Epithelial cell of alveolus of lung (primary cell): ENCODE results near the gene DAPK2. TPM values are rescaled to one million over a fixed set of nuclear protein-coding genes. Genes with fewer than 3 reads are reported as not detected.

ENCODE experiments used
- total RNA-seq: library from RNA; depleted of rRNA; stranded (reverse); fragments of >200 nt; gene quantifications from 2 replicates; pipeline ENCODE4 v1.2.1, GENCODE V29; 2015

Gene DAPK2
- total RNA-seq: under 0.01 and 0.78 TPM in 2 replicates

GRCh38 chr15:64046421-64047153 lies at the start of gene DAPK2:
TSS of gene DAPK2 (minus strand) at chr15:64046485. CDS start at chr15:64040261, 6,224 bp downstream.

DNA sequence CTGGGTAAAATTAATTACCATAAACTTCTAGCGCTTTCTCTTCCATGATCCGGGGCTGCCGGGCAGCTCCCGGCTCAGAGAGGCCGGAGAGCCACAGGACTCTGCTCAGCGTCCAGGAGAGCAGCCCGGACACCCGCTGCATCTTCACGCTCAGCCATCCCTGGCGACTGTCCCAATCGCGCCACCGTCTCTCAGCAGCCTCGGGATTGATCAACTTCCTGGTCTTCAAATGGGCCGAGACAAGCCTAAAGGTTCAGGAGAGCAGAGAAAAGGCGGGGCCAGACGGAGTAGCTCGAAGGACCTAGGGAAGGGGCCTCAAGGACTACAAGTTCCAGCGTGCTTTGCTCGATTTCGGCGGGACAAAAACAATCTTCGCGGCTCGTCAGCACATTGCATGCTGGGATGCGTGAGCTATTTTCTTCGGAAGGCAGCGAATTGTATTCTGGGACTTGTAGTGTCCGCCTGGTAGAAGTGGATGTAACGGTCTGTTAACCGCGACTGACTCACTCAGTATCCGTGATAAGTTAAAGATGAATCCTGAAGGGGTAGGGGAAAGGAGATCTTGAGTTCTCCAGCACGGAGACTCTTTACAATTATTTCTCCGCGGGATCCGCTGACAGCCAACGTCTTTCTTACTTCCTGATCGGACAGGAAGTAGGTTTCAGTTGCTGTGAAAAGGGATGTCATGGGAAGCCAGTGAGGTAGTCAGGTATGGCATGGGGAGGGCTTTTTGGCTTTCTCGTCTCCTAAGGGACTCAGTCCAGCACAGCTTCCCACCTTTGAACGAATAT lies 47.5 kb upstream of the DAPK2 start, which contains the start of gene CIAO2A:
Gene CIAO2A (minus strand): TSS at position 212 of the 791 bp plus-strand sequence. CDS start 70 bp downstream, at position 142.

Other genes with a start within 250 kb of the DAPK2 start
- gene HERC1, start 212.5 kb downstream of the DAPK2 start, total RNA-seq: 28.4 and 38.0 TPM in 2 replicates
- 79.3 and 97.9 TPM in 2 replicates for gene CIAO2A, start 47.4 kb upstream of the DAPK2 start, total RNA-seq
- 23.3 and 41.5 TPM in 2 replicates for gene SNX1, start 49.5 kb upstream of the DAPK2 start, total RNA-seq
- 0.40 TPM in 1 of 2 replicates, not detected in the other for gene SNX22, start 105.2 kb upstream of the DAPK2 start, total RNA-seq
- 713 and 1,049 TPM in 2 replicates for gene PPIB, start 116.5 kb upstream of the DAPK2 start, total RNA-seq